Heart left ventricle (tissue), 13 donors: ENCODE results near the gene NPHS1.

Source experiments
- CTCF ChIP-seq, 12 donors: fragments of 200-600 bp; sonication (generic) in 4 of 12; IDR thresholded peaks; one replicate each; pipeline versions ENCODE4 v1.5.0 to v1.8.0; 2018 to 2022; ENCODE audit warnings: antibody characterized with exemption in 12 of 12, mild to moderate bottlenecking in 5 of 12
- POLR2A ChIP-seq, 2 donors: fragments of 450-650 bp; IDR thresholded peaks; one replicate each; pipeline ENCODE4 v1.6.1; 2017; ENCODE audit warnings: antibody characterized with exemption in 2 of 2, mild to moderate bottlenecking in 2 of 2, moderate library complexity in 2 of 2
- donor health status: ischemic (EF 13 %, LVEDD 7.1; RV severe dilation, severe dysfunction).
- donor health status: DM: no; HTN: yes; CAD: no.
- donor health status: DM: no; HTN: no; CAD: no.
- donor health status: ischemic (EF 25% LVEDD 6.9; RV normal size, moderate dysfunction).
- donor health status: ischemic (EF 25% LVEDD 5.7; RV mildly dilated, moderate dysfunction).
- donor health status: ischemic (EF 35%, LVEDD 5.7; RV mildly dilated, moderate dysfunction).
- donor health status: nonischemic (EF 11% LVEDD 7.7; RV severe dilation, severe dysfunction).
- donor health status: DM: yes; HTN: yes; CAD: no.
- donor health status: PGD.
- donor health status: ischemic (EF 29% LVEDD 5.4; RV normal size, mild dysfunction).
- donor health status: nonischemic (EF 23%, LVEDD 6.1; RV moderate dilation, normal function).

- TF ChIP-seq CTCF (IDR thresholded peaks at IDR 0.05) (no peak), POLR2A (IDR thresholded peaks at IDR 0.05) (no peak)
Measured at GRCh38 chr19:35848486-35848885, 3.8 kb downstream of the NPHS1 start.
